ENCODE results near the gene SPATS2L.

The SPATS2L gene

GRCh38 chr2:200320344-200320743 is 13.9 kb downstream of the SPATS2L start:
- H3K9me3 ChIP-seq (ENCODE audit: control insufficient read depth, insufficient read depth, low read length), result no peaks in the 10 kb centered on the region
- no peak overlapping the region for H3K27ac ChIP-seq (ENCODE audit: low read depth, low read length)
- H4K20me1 ChIP-seq (ENCODE audit: control insufficient read depth, insufficient read depth, low read depth, low read length), result no peaks in the 10 kb centered on the region
- H3F3A ChIP-seq (ENCODE audit: control insufficient read depth, insufficient read depth), result no peaks in the 10 kb centered on the region
- no peaks in the 10 kb centered on the region for H3K9me2 ChIP-seq (replicated peaks; ENCODE audit: control insufficient read depth, low read length)
- H3K4me2 ChIP-seq (ENCODE audit: low read length), result no peak overlapping the region
- H3K79me2 ChIP-seq (ENCODE audit: control insufficient read depth, low read length), result no peaks in the 10 kb centered on the region
- no peaks in the 10 kb centered on the region for H3K36me3 ChIP-seq (ENCODE audit: control insufficient read depth, low read length)
- no peak overlapping the region for H3K4me3 ChIP-seq (ENCODE audit: low read length)
- TF ChIP-seq, protein P1, sequence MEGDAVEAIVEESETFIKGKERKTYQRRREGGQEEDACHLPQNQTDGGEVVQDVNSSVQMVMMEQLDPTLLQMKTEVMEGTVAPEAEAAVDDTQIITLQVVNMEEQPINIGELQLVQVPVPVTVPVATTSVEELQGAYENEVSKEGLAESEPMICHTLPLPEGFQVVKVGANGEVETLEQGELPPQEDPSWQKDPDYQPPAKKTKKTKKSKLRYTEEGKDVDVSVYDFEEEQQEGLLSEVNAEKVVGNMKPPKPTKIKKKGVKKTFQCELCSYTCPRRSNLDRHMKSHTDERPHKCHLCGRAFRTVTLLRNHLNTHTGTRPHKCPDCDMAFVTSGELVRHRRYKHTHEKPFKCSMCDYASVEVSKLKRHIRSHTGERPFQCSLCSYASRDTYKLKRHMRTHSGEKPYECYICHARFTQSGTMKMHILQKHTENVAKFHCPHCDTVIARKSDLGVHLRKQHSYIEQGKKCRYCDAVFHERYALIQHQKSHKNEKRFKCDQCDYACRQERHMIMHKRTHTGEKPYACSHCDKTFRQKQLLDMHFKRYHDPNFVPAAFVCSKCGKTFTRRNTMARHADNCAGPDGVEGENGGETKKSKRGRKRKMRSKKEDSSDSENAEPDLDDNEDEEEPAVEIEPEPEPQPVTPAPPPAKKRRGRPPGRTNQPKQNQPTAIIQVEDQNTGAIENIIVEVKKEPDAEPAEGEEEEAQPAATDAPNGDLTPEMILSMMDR (IDR thresholded peaks at IDR 0.05; ENCODE audit: low read depth, low read length, poor library complexity, severe bottlenecking), result no peak
- no peak for TF ChIP-seq EZH2phosphoT487 (IDR thresholded peaks at IDR 0.05; ENCODE audit: borderline replicate concordance, low read length)
- H3K27me3 ChIP-seq (ENCODE audit: control insufficient read depth, low read length), result peaks cover 13% of the 10 kb centered on the region
- no peaks in the 10 kb centered on the region for H3K4me1 ChIP-seq (ENCODE audit: control insufficient read depth, low read length)

GRCh38 chr2:200320991-200321390 is 14.5 kb downstream of the SPATS2L start:
- TF ChIP-seq EZH2phosphoT487 (IDR thresholded peaks at IDR 0.05; ENCODE audit: borderline replicate concordance, low read length), result no peak
- Histone ChIP-seq H3K9me2 (replicated peaks; ENCODE audit: control insufficient read depth, low read length) (no peaks in the 10 kb centered on the region), H4K20me1 (ENCODE audit: control insufficient read depth, insufficient read depth, low read depth, low read length) (no peaks in the 10 kb centered on the region), H3K4me2 (ENCODE audit: low read length) (no peak overlapping the region), H3K79me2 (ENCODE audit: control insufficient read depth, low read length) (no peaks in the 10 kb centered on the region), H3K4me3 (ENCODE audit: low read length) (no peak overlapping the region), H3F3A (ENCODE audit: control insufficient read depth, insufficient read depth) (no peaks in the 10 kb centered on the region), H3K9me3 (ENCODE audit: control insufficient read depth, insufficient read depth, low read length) (no peaks in the 10 kb centered on the region), H3K27ac (ENCODE audit: low read depth, low read length) (no peak overlapping the region), H3K36me3 (ENCODE audit: control insufficient read depth, low read length) (no peaks in the 10 kb centered on the region), H3K4me1 (ENCODE audit: control insufficient read depth, low read length) (no peaks in the 10 kb centered on the region), H3K27me3 (ENCODE audit: control insufficient read depth, low read length) (peaks cover 13% of the 10 kb centered on the region)

DNA sequence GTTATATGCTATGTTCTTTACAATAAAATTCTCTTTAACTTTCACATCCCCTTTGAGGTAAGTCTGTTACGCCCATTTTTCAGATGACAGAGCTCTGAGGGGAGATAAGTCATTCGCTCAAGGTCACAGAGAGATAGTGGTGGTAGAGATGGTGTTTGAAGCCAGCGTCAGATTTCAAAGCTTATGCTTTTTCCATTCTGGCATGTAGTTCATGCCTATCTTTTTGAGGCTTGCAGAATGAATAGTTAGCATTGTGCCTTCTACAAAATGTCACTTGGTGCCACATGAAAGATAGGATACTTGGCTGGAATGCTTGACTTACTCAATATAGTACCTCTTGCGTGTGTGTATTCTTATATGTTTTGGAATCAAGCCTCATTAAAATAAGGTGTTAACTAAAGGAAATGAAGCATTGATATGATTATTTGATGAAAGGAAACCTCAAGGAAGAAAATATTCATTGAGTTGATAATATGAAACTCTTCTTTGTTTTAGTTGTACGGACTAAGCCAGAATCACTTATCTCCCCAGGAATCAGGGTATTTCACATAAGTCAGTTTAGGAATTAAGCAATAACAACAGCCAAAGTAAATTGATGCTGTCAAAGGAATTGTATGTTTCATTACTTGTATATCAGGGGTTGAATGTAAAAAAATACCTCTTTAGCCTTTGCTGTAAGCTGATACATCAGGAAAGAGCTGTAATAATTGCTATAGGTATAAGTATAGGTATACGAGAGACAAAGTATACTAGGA is 15.5 kb downstream of the SPATS2L start:
- H3K9me2 ChIP-seq (replicated peaks; ENCODE audit: control insufficient read depth, low read length), result no peaks in the 10 kb centered on the region
- H3K9me3 ChIP-seq (ENCODE audit: control insufficient read depth, insufficient read depth, low read length), result no peaks in the 10 kb centered on the region
- no peaks in the 10 kb centered on the region for H3K36me3 ChIP-seq (ENCODE audit: control insufficient read depth, low read length)
- no peak overlapping the region for H3K4me2 ChIP-seq (ENCODE audit: low read length)
- no peak for TF ChIP-seq EZH2phosphoT487 (IDR thresholded peaks at IDR 0.05; ENCODE audit: borderline replicate concordance, low read length)
- TF ChIP-seq, protein P1 (IDR thresholded peaks at IDR 0.05; ENCODE audit: low read depth, low read length, poor library complexity, severe bottlenecking), result no peak
- peaks cover 13% of the 10 kb centered on the region for H3K27me3 ChIP-seq (ENCODE audit: control insufficient read depth, low read length)
- no peaks in the 10 kb centered on the region for H3F3A ChIP-seq (ENCODE audit: control insufficient read depth, insufficient read depth)
- H3K4me1 ChIP-seq (ENCODE audit: control insufficient read depth, low read length), result no peaks in the 10 kb centered on the region
- no peaks in the 10 kb centered on the region for H4K20me1 ChIP-seq (ENCODE audit: control insufficient read depth, insufficient read depth, low read depth, low read length)
- no peak overlapping the region for H3K27ac ChIP-seq (ENCODE audit: low read depth, low read length)
- no peak overlapping the region for H3K4me3 ChIP-seq (ENCODE audit: low read length)
- no peaks in the 10 kb centered on the region for H3K79me2 ChIP-seq (ENCODE audit: control insufficient read depth, low read length)

- no peaks in the 10 kb centered on the region for H3K4me1 ChIP-seq (ENCODE audit: control insufficient read depth, low read length)
- peaks cover 13% of the 10 kb centered on the region for H3K27me3 ChIP-seq (ENCODE audit: control insufficient read depth, low read length)
- H3F3A ChIP-seq (ENCODE audit: control insufficient read depth, insufficient read depth), result no peaks in the 10 kb centered on the region
- no peak overlapping the region for H3K4me2 ChIP-seq (ENCODE audit: low read length)
- H3K79me2 ChIP-seq (ENCODE audit: control insufficient read depth, low read length), result no peaks in the 10 kb centered on the region
- no peak for TF ChIP-seq EZH2phosphoT487 (IDR thresholded peaks at IDR 0.05; ENCODE audit: borderline replicate concordance, low read length)
- TF ChIP-seq, protein P1 (IDR thresholded peaks at IDR 0.05; ENCODE audit: low read depth, low read length, poor library complexity, severe bottlenecking), result no peak
- H3K9me3 ChIP-seq (ENCODE audit: control insufficient read depth, insufficient read depth, low read length), result no peaks in the 10 kb centered on the region
- no peak overlapping the region for H3K4me3 ChIP-seq (ENCODE audit: low read length)
- no peaks in the 10 kb centered on the region for H3K36me3 ChIP-seq (ENCODE audit: control insufficient read depth, low read length)
- H3K27ac ChIP-seq (ENCODE audit: low read depth, low read length), result no peak overlapping the region
- no peaks in the 10 kb centered on the region for H4K20me1 ChIP-seq (ENCODE audit: control insufficient read depth, insufficient read depth, low read depth, low read length)
- no peaks in the 10 kb centered on the region for H3K9me2 ChIP-seq (replicated peaks; ENCODE audit: control insufficient read depth, low read length)
Observed at GRCh38 chr2:200322607-200323006, 16.1 kb downstream of the SPATS2L start.
